Measurements from ENCODE around the gene PPFIBP1.
A peak's percentile ranks its signal among the peaks of the same experiment; 100 is the strongest.

The PPFIBP1 gene

GRCh38 chr12:27523642-27524493, at the start of gene PPFIBP1:
PPFIBP1 (plus strand) TSS chr12:27524206; CDS start chr12:27633397, 109,191 bp downstream.
- peak; percentile 75 to 99 (median 96) for DNase-seq

- no peak for DNase-seq
Measured at GRCh38 chr12:27474344-27474743, 49.7 kb upstream of the PPFIBP1 start.

- DNase-seq = no peak
Measured at GRCh38 chr12:27477049-27477448, 47.0 kb upstream of the PPFIBP1 start.

- DNase-seq = no peak
Measured at GRCh38 chr12:27478949-27479348, 45.1 kb upstream of the PPFIBP1 start.

- no peak for DNase-seq
Measured at GRCh38 chr12:27480016-27480415, 44.0 kb upstream of the PPFIBP1 start.

- no peak for DNase-seq
Measured at GRCh38 chr12:27486961-27487360, 37.0 kb upstream of the PPFIBP1 start.

- DNase-seq = no peak
Measured at GRCh38 chr12:27488479-27488878, 35.5 kb upstream of the PPFIBP1 start.

GRCh38 chr12:27491226-27491625, 32.8 kb upstream of the PPFIBP1 start:
- no peak for DNase-seq

- no peak for DNase-seq
Measured at GRCh38 chr12:27493260-27493940, 30.6 kb upstream of the PPFIBP1 start.

- DNase-seq = no peak
Measured at GRCh38 chr12:27497446-27497845, 26.6 kb upstream of the PPFIBP1 start.

GRCh38 chr12:27498149-27498548, 25.9 kb upstream of the PPFIBP1 start:
- no peak for DNase-seq

GRCh38 chr12:27498761-27499160, 25.2 kb upstream of the PPFIBP1 start:
- no peak for DNase-seq

- no peak for DNase-seq
Measured at GRCh38 chr12:27499377-27499776, 24.6 kb upstream of the PPFIBP1 start.

- DNase-seq = no peak
Measured at GRCh38 chr12:27500546-27500945, 23.5 kb upstream of the PPFIBP1 start.

- no peak for DNase-seq
Measured at GRCh38 chr12:27502021-27502435, 22.0 kb upstream of the PPFIBP1 start.

GRCh38 chr12:27504507-27504906, 19.5 kb upstream of the PPFIBP1 start:
- no peak for DNase-seq

GRCh38 chr12:27505109-27505508, 18.9 kb upstream of the PPFIBP1 start:
- no peak for DNase-seq

GRCh38 chr12:27505761-27506160, 18.2 kb upstream of the PPFIBP1 start:
- DNase-seq = no peak

GRCh38 chr12:27506645-27507189, 17.3 kb upstream of the PPFIBP1 start:
- DNase-seq = no peak

GRCh38 chr12:27508736-27509431, 15.1 kb upstream of the PPFIBP1 start:
- DNase-seq = peak in 1 of 51 donors; percentile 19

- DNase-seq = no peak
Measured at GRCh38 chr12:27511031-27511722, 12.8 kb upstream of the PPFIBP1 start.

All from hypothalamus (tissue), 51 donors.